ENCODE data around the gene PLEKHM3. TPM values are rescaled to one million over a fixed set of nuclear protein-coding genes. Genes with fewer than 3 reads are reported as not detected.
A peak's percentile ranks its signal among the peaks of the same experiment; 100 is the strongest.

Gene PLEKHM3
- total and polyA plus RNA-seq, 2 of the 13 experiments (the other 11 are each of a cell fraction or from before 2014, with no cell fraction given), result 4.5 to 4.7 TPM

- TF ChIP-seq RCOR2 (CRISPR knock-in tag; IDR thresholded peaks at IDR 0.05) (peak; percentile 61), ZNF101 (CRISPR knock-in tag; IDR thresholded peaks at IDR 0.05; ENCODE audit: borderline replicate concordance, low read depth) (no peak), ETV5 (CRISPR knock-in tag; IDR thresholded peaks at IDR 0.05; ENCODE audit: borderline replicate concordance) (peak; percentile 20; the same call in 1 of the 2 replicates), PAX8 (CRISPR knock-in tag; IDR thresholded peaks at IDR 0.05; ENCODE audit: borderline replicate concordance) (0 out of 2 replicates have a peak, but pooled peaks have one; percentile 39), ZKSCAN1 (IDR thresholded peaks at IDR 0.05; ENCODE audit: low read length) (no peak), HOXA5 (CRISPR knock-in tag; IDR thresholded peaks at IDR 0.05) (no peak), SSRP1 (CRISPR knock-in tag; IDR thresholded peaks at IDR 0.05) (no peak), KLF13 (CRISPR knock-in tag; IDR thresholded peaks at IDR 0.05) (no peak), PHF21A (CRISPR knock-in tag; IDR thresholded peaks at IDR 0.05) (peak; percentile 90), ZFP36L1 (CRISPR knock-in tag; IDR thresholded peaks at IDR 0.05) (0 out of 2 replicates have a peak, but pooled peaks have one; percentile 43), MYPOP (CRISPR knock-in tag; IDR thresholded peaks at IDR 0.05) (no peak; the same call in 1 of the 2 replicates), NFRKB (IDR thresholded peaks at IDR 0.05) (no peak), SIX4 (CRISPR knock-in tag; IDR thresholded peaks at IDR 0.05) (no peak), HOXA7 (CRISPR knock-in tag; IDR thresholded peaks at IDR 0.05) (no peak), CREBL2 (CRISPR knock-in tag; IDR thresholded peaks at IDR 0.05; ENCODE audit: borderline replicate concordance) (no peak), ZNF33B (CRISPR knock-in tag; IDR thresholded peaks at IDR 0.05) (no peak), TEAD3 (CRISPR knock-in tag; optimal IDR thresholded peaks at IDR 0.05; ENCODE audit: borderline replicate concordance) (peak; percentile 44), ZNF614 (CRISPR knock-in tag; IDR thresholded peaks at IDR 0.05; ENCODE audit: borderline replicate concordance) (peak; percentile 32; the same call in 1 of the 2 replicates), RBFOX2 (IDR thresholded peaks at IDR 0.05; ENCODE audit: low read depth, low read length) (no peak), CERS6 (CRISPR knock-in tag; IDR thresholded peaks at IDR 0.05) (no peak), ZXDC (CRISPR knock-in tag; IDR thresholded peaks at IDR 0.05) (no peak), ZNF180 (CRISPR knock-in tag; IDR thresholded peaks at IDR 0.05; ENCODE audit: borderline replicate concordance, low read depth) (no peak), ZBTB3 (CRISPR knock-in tag; IDR thresholded peaks at IDR 0.05; ENCODE audit: borderline replicate concordance, low read depth) (no peak), ZNF761 (CRISPR knock-in tag; conservative IDR thresholded peaks at IDR 0.05) (no peak)
Observed at GRCh38 chr2:208033701-208034502, 8.6 kb upstream of the PLEKHM3 start (continued).

Data from HepG2 (cell line).